SU-DHL-6 (cell line): ENCODE results near the gene TCN1.

ENCODE experiments used
- CTCF ChIP-seq: fragments of 200-600 bp; sonication (generic); IDR thresholded peaks from one replicate; pipeline ENCODE4 v1.5.1; 2017; ENCODE audit warnings: antibody characterized with exemption, mild to moderate bottlenecking, low read length, moderate library complexity; ENCODE audit not compliant: insufficient read depth, poor library complexity, severe bottlenecking
- EZH2phosphoT487 ChIP-seq: fragments of 200-600 bp; sonication (generic), shearing (Covaris generic); conservative IDR thresholded peaks from 2 replicates; pipeline ENCODE4 v1.6.1; 2018; ENCODE audit warnings: mild to moderate bottlenecking, antibody characterized with exemption, low read length, moderate library complexity, mixed read lengths

GRCh38 chr11:59854871-59855270 lies 11.4 kb downstream of the TCN1 start:
- TF ChIP-seq EZH2phosphoT487 (no peak), CTCF (no peak)
